HepG2 (cell line): Measurements from ENCODE around the gene SERINC1. TPM values are rescaled to one million over a fixed set of nuclear protein-coding genes. Genes with fewer than 3 reads are reported as not detected.

Experiments
- ATAC-seq: fragments of 200-7000 bp; cut with Tn5 transposase; 3 replicates; pipeline ENCODE4 v1.9.1; 2020; ENCODE audit warnings: mild to moderate bottlenecking, moderate library complexity
- BruUV-seq: library from RNA; stranded (reverse); fragments of 400-500 nt; replicated peaks from 2 replicates; lab custom pipeline; 2021; lab: Mats Ljungman, UMichigan
- CTCF ChIA-PET: fragments of 300-600 bp; formaldehyde crosslinking; extraction: SDS; loops from one replicate; lab custom pipeline; 2021; ENCODE audit warnings: low total read pairs, inconsistent platforms, low intra/inter-chr PET ratio; lab: Yijun Ruan, JAX
- POLR2A ChIA-PET: fragments of 350-600 bp; sonication (Branson Sonifier 250); formaldehyde crosslinking; loops from one replicate; lab custom pipeline; 2020; ENCODE audit warnings: antibody characterized with exemption, inconsistent platforms; lab: Yijun Ruan, JAX
- DNase-seq: peaks from one replicate; pipeline ENCODE4 v3.0.0-alpha.2; 2015; ENCODE audit warnings: low spot score
- FAIRE-seq: peaks from 3 replicates; lab custom pipeline; 2011; peaks lifted over from hg19 to GRCh38; lab: Jason Lieb, UNC
- H2AFZ ChIP-seq: one replicate; pipeline ENCODE4 v1.6.1; 2011; ENCODE audit warnings: low read length, inconsistent platforms
- H3K27ac ChIP-seq: fragments of 300-600 bp; 3 replicates; pipeline ENCODE4 v1.8.0; 2011; ENCODE audit warnings: mixed run types, mild to moderate bottlenecking, mixed read lengths, low read length, inconsistent platforms; ENCODE audit not compliant: insufficient read depth; ENCODE audit errors: extremely low read length
- H3K27me3 ChIP-seq, 2 experiments: fragments of 200-600 bp in 1 of 2; 2 replicates in 1 of 2; 3 replicates in 1 of 2; pipeline versions ENCODE4 v1.6.0 to v1.8.0; 2011; ENCODE audit warnings: low read length in 2 of 2, mild to moderate bottlenecking in 2 of 2, moderate library complexity in 2 of 2, inconsistent platforms in 1 of 2; ENCODE audit not compliant: insufficient read depth in 2 of 2, control insufficient read depth in 1 of 2
- H3K36me3 ChIP-seq, 2 experiments: fragments of 200-600 bp in 1 of 2; replicated peaks in 1 of 2; 2 replicates in 1 of 2; 3 replicates in 1 of 2; pipeline versions ENCODE4 v1.5.1 to v1.8.0; 2011; ENCODE audit warnings: low read length in 2 of 2, inconsistent platforms in 1 of 2; ENCODE audit not compliant: insufficient read depth in 2 of 2, control insufficient read depth in 1 of 2
- H3K4me1 ChIP-seq: 2 replicates; pipeline ENCODE4 v1.5.1; 2012; ENCODE audit warnings: low read length, inconsistent platforms; ENCODE audit not compliant: insufficient read depth
- H3K4me2 ChIP-seq: 2 replicates; pipeline ENCODE4 v1.6.0; 2011; ENCODE audit warnings: low read depth, low read length, inconsistent platforms
- H3K4me3 ChIP-seq, 3 experiments: fragments of 200-600 bp in 1 of 3; sonication (generic), shearing (Covaris generic) in 1 of 3; replicated peaks in 1 of 3; 2 replicates each; pipeline ENCODE4 v1.5.1; 2011 to 2016; ENCODE audit warnings: low read length in 3 of 3, inconsistent platforms in 2 of 3, low read depth in 2 of 3, mild to moderate bottlenecking in 2 of 3, control low read depth in 1 of 3, mixed read lengths in 1 of 3; ENCODE audit not compliant: insufficient read depth in 1 of 3
- H3K79me2 ChIP-seq: one replicate; pipeline ENCODE4 v1.6.1; 2011; ENCODE audit warnings: low read length, inconsistent platforms; ENCODE audit not compliant: insufficient read depth
- H3K9ac ChIP-seq: 2 replicates; pipeline ENCODE4 v1.6.0; 2011; ENCODE audit warnings: mild to moderate bottlenecking, low read depth, low read length, inconsistent platforms; ENCODE audit not compliant: insufficient read depth
- H3K9me3 ChIP-seq: 2 replicates; pipeline ENCODE4 v1.5.1; 2012; ENCODE audit warnings: mild to moderate bottlenecking, low read length
- H4K20me1 ChIP-seq: 2 replicates; pipeline ENCODE4 v1.6.0; 2011; ENCODE audit warnings: inconsistent platforms, mild to moderate bottlenecking, low read length, moderate library complexity; ENCODE audit not compliant: insufficient read depth
- AKAP8 ChIP-seq: sonication (generic); formaldehyde crosslinking; IDR thresholded peaks from 2 replicates; pipeline ENCODE4 v1.5.1; 2020; ENCODE audit warnings: mild to moderate bottlenecking, missing genetic modification reagents
- ELF3 ChIP-seq: IDR thresholded peaks from 2 replicates; pipeline ENCODE4 v1.6.1; 2016; ENCODE audit warnings: missing genetic modification reagents, missing compliant biosample characterization
- FOSL1 ChIP-seq: sonication (generic); formaldehyde crosslinking; IDR thresholded peaks from 2 replicates; pipeline ENCODE4 v1.9.0; 2021; ENCODE audit warnings: missing genetic modification reagents, borderline replicate concordance
- GABPA ChIP-seq, 2 experiments: IDR thresholded peaks; 2 replicates each; pipeline ENCODE4 v1.6.1; 2011 to 2016; ENCODE audit warnings: low read depth in 2 of 2, low read length in 1 of 2, missing biosample characterization in 1 of 2, missing genetic modification characterization in 1 of 2
- HHEX ChIP-seq: IDR thresholded peaks from 2 replicates; pipeline ENCODE4 v1.6.1; 2016; ENCODE audit warnings: control low read depth
- HNRNPL ChIP-seq: fragments of 200-400 bp; formaldehyde crosslinking; IDR thresholded peaks from 2 replicates; pipeline ENCODE4 v1.6.1; 2017; ENCODE audit warnings: mild to moderate bottlenecking, low read depth, low read length
- HOMEZ ChIP-seq: IDR thresholded peaks from 2 replicates; pipeline ENCODE4 v1.6.1; 2016; ENCODE audit warnings: low read depth
- HOXD1 ChIP-seq: sonication (generic); formaldehyde crosslinking; IDR thresholded peaks from 2 replicates; pipeline ENCODE4 v1.5.0; 2020; ENCODE audit warnings: missing genetic modification reagents
- KLF6 ChIP-seq: IDR thresholded peaks from 2 replicates; pipeline ENCODE4 v1.8.0; 2016; ENCODE audit warnings: missing biosample characterization, missing genetic modification reagents
- MAFF ChIP-seq: IDR thresholded peaks from 2 replicates; pipeline ENCODE4 v1.6.1; 2011; ENCODE audit warnings: low read depth, low read length, improper control_type of control experiment
- MAFK ChIP-seq, 2 experiments: IDR thresholded peaks in 1 of 2; conservative IDR thresholded peaks in 1 of 2; 2 replicates each; pipeline ENCODE4 v1.6.1; 2011; ENCODE audit warnings: improper control_type of control experiment in 2 of 2, low read length in 2 of 2
- PPARG ChIP-seq: conservative IDR thresholded peaks from 2 replicates; pipeline ENCODE4 v1.6.1; 2016; ENCODE audit warnings: missing biosample characterization, missing genetic modification reagents
- SP5 ChIP-seq: IDR thresholded peaks from 2 replicates; pipeline ENCODE4 v1.6.1; 2016; ENCODE audit warnings: low read depth, borderline replicate concordance
- SRY ChIP-seq: sonication (generic); formaldehyde crosslinking; IDR thresholded peaks from 2 replicates; pipeline ENCODE4 v1.8.0; 2022; ENCODE audit warnings: mild to moderate bottlenecking, missing genetic modification reagents
- ZBTB42 ChIP-seq: sonication (generic); formaldehyde crosslinking; IDR thresholded peaks from 2 replicates; pipeline ENCODE4 v1.5.0; 2020; ENCODE audit warnings: mild to moderate bottlenecking, missing genetic modification reagents
- ZC3H4 ChIP-seq: sonication (generic); formaldehyde crosslinking; IDR thresholded peaks from 2 replicates; pipeline ENCODE4 v1.4.0; 2020; ENCODE audit warnings: missing genetic modification reagents, borderline replicate concordance
- ZFAT ChIP-seq: sonication (generic); formaldehyde crosslinking; conservative IDR thresholded peaks from 2 replicates; pipeline ENCODE4 v1.8.1; 2023; ENCODE audit warnings: missing genetic modification reagents, inconsistent platforms
- ZNF260 ChIP-seq: sonication (generic); formaldehyde crosslinking; IDR thresholded peaks from 2 replicates; pipeline ENCODE4 v1.4.0; 2020; ENCODE audit warnings: missing genetic modification reagents, low read depth, mild to moderate bottlenecking, borderline replicate concordance
- ZNF263 ChIP-seq: sonication (generic); formaldehyde crosslinking; IDR thresholded peaks from 2 replicates; pipeline ENCODE4 v1.4.0; 2020; ENCODE audit warnings: missing genetic modification reagents
- ZNF484 ChIP-seq: sonication (generic); formaldehyde crosslinking; IDR thresholded peaks from 2 replicates; pipeline ENCODE4 v1.5.1; 2020; ENCODE audit warnings: mild to moderate bottlenecking, low read depth, missing genetic modification reagents, borderline replicate concordance
- ZNF605 ChIP-seq: sonication (generic); formaldehyde crosslinking; IDR thresholded peaks from 2 replicates; pipeline ENCODE4 v1.8.0; 2022; ENCODE audit warnings: mild to moderate bottlenecking, missing genetic modification reagents
- ZNF616 ChIP-seq: sonication (generic); formaldehyde crosslinking; IDR thresholded peaks from 2 replicates; pipeline ENCODE4 v1.5.0; 2020; ENCODE audit warnings: low read depth, mild to moderate bottlenecking, missing genetic modification reagents
- ZNF678 ChIP-seq: sonication (generic); formaldehyde crosslinking; IDR thresholded peaks from 2 replicates; pipeline ENCODE4 v1.4.0; 2020; ENCODE audit warnings: mild to moderate bottlenecking, missing genetic modification reagents
- WGBS: methylation state at CpG from one replicate; pipeline ENCODE4 v1.1.6; 2017; ENCODE audit warnings: low lambda C conversion rate; 5-methylcytosine and 5-hydroxymethylcytosine counted together
- in situ Hi-C: cut with HindIII; loops from 2 replicates; pipeline ENCODE4 v1.10.0; 2017; ENCODE audit warnings: low pct_unique_long_range_greater_than_20kb; ENCODE audit not compliant: extremely low pct_ligation_motif_present
- intact Hi-C: fragments of 100-400 bp; cut with micrococcal nuclease; formaldehyde crosslinking; loops from one replicate; pipeline ENCODE4 v1.10.0; 2022; ENCODE audit not compliant: unreplicated experiment
- polyA plus RNA-seq, 8 experiments: library from polyadenylated mRNA; depleted of rRNA in 3 of 8; stranded (reverse) in 7 of 8; unstranded in 1 of 8; fragments of >200 nt; fragmentation: Illumina TruSeq in 4 of 8; extraction: Trizol in 4 of 8; gene quantifications; 2 replicates each; pipeline versions ENCODE4 v1.2.1 to v1.2.3, GENCODE V29; 2011 to 2016; ENCODE audit warnings: low read depth in 4 of 8, missing spikeins in 1 of 8, mixed read lengths in 1 of 8; ENCODE audit not compliant: insufficient read depth in 1 of 8
- total RNA-seq, 5 experiments: library from RNA; depleted of rRNA; stranded (reverse); fragments of >200 nt; fragmentation: Illumina TruSeq; extraction: Trizol; gene quantifications; 2 replicates each; pipeline ENCODE4 v1.2.3, GENCODE V29; 2016; ENCODE audit warnings: low read depth in 1 of 5

SERINC1 gene
- total and polyA plus RNA-seq, 2 of the 13 experiments (the other 11 are each of a cell fraction or from before 2014, with no cell fraction given): 93.5 to 112 TPM

GRCh38 chr6:122408240-122408639 lies 63.4 kb downstream of the SERINC1 start:
- intact Hi-C loops: no loop called here
- Histone ChIP-seq H3K9me3 (no peaks in the 10 kb centered on the region), H3K27me3 (no peaks in the 10 kb centered on the region), H3K4me2 (no peak overlapping the region), H3K4me1 (peaks cover 4% of the 10 kb centered on the region; the same call in 1 of the 2 replicates), H2AFZ (no peak overlapping the region), H3K79me2 (peaks cover 89% of the 10 kb centered on the region), H3K9ac (no peak overlapping the region), H3K4me3 (no peak overlapping the region), H3K36me3 (peaks cover 0 to 8% of the 10 kb centered on the region in 2 experiments; a peak in 2 of 5 replicates), H3K27ac (no peak overlapping the region), H4K20me1 (no peaks in the 10 kb centered on the region)
- BruUV-seq: no TSS peak
- DNase-seq (no peak), ATAC-seq (no peak), FAIRE-seq (no peak)
- CTCF ChIA-PET: no interaction called here
- in situ Hi-C loops: no loop called here
- 91% methylated on average over 1 of the region's 1 CpG for WGBS
- POLR2A ChIA-PET: no interaction called here
- no peak for TF ChIP-seq ZFAT (CRISPR knock-in tag)
- no peak for TF ChIP-seq SP5
- no peak for TF ChIP-seq ZNF484 (CRISPR knock-in tag)
- no peak for TF ChIP-seq ZNF616
- no peak for TF ChIP-seq ZNF260
- no peak for TF ChIP-seq AKAP8 (CRISPR knock-in tag)
- no peak for TF ChIP-seq ELF3 (CRISPR knock-in tag)
- peak; percentile 7 to 55; a peak in 2 of 4 replicates for TF ChIP-seq MAFK (conservative IDR thresholded peaks at IDR 0.05 in 1 of 2, IDR thresholded peaks at IDR 0.05 in 1 of 2; ENCODE audit: low read length in 2 of 2)
- TF ChIP-seq MAFF: 0 out of 2 replicates have a peak, but pooled peaks have one; percentile 10
- TF ChIP-seq FOSL1 (CRISPR knock-in tag): no peak
- no peak for TF ChIP-seq ZNF263 (CRISPR knock-in tag)

GRCh38 chr6:122407712-122408111 lies 63.9 kb downstream of the SERINC1 start:
- Histone ChIP-seq H3K9ac (no peak overlapping the region), H3K9me3 (no peaks in the 10 kb centered on the region), H3K4me1 (peaks cover 7% of the 10 kb centered on the region), H3K27ac (no peak overlapping the region), H3K36me3 (peaks cover 0 to 6% of the 10 kb centered on the region in 2 experiments; a peak in 2 of 5 replicates), H3K4me3 (no peak overlapping the region), H4K20me1 (no peaks in the 10 kb centered on the region), H3K4me2 (no peak overlapping the region), H3K79me2 (peaks cover 94% of the 10 kb centered on the region), H3K27me3 (no peaks in the 10 kb centered on the region), H2AFZ (no peak overlapping the region)
- ChIA-PET CTCF (no interaction called here), POLR2A (no interaction called here)
- ATAC-seq: no peak
- WGBS: 98% methylated on average over 4 of the region's 4 CpGs
- intact Hi-C loops: no loop called here
- FAIRE-seq: no peak
- DNase-seq: no peak
- no TSS peak for BruUV-seq
- in situ Hi-C loops: no loop called here
- TF ChIP-seq HOXD1 (CRISPR knock-in tag) (no peak), PPARG (CRISPR knock-in tag) (no peak), GABPA (IDR thresholded peaks at IDR 0.05; ENCODE audit: low read depth, low read length) (no peak), GABPA (CRISPR knock-in tag; IDR thresholded peaks at IDR 0.05; ENCODE audit: low read depth) (no peak), ZNF678 (CRISPR knock-in tag) (no peak), SRY (no peak), ZNF605 (CRISPR knock-in tag) (no peak), HHEX (no peak), ZC3H4 (CRISPR knock-in tag) (no peak), HNRNPL (no peak), HOMEZ (CRISPR knock-in tag) (no peak), ZBTB42 (CRISPR knock-in tag) (no peak), KLF6 (CRISPR knock-in tag) (no peak)
